Activated T-cell treated with anti-CD3 and anti-CD28 coated beads for 24 hours (primary cell): ENCODE data around the gene PCDH15.

ENCODE experiments used
- DNase-seq: peaks from one replicate; pipeline ENCODE4 v3.0.0-alpha.2; 2020; ENCODE audit warnings: low read depth

The PCDH15 gene

GRCh38 chr10:54130394-54130793 lies 670.6 kb downstream of the PCDH15 start:
- DNase-seq: no peak

- no peak for DNase-seq
Observed at GRCh38 chr10:54125098-54125747, 675.8 kb downstream of the PCDH15 start.

GRCh38 chr10:54124209-54124885 lies 676.7 kb downstream of the PCDH15 start:
- no peak for DNase-seq

- no peak for DNase-seq
Observed at GRCh38 chr10:54120806-54121205, 680.2 kb downstream of the PCDH15 start.

GRCh38 chr10:54108961-54109360 lies 692.1 kb downstream of the PCDH15 start:
- DNase-seq: no peak

- DNase-seq: no peak
Observed at GRCh38 chr10:54096892-54097291, 704.1 kb downstream of the PCDH15 start.

- DNase-seq: no peak
Observed at GRCh38 chr10:54094321-54094720, 706.7 kb downstream of the PCDH15 start.

- DNase-seq: no peak
Observed at GRCh38 chr10:54091237-54091636, 709.8 kb downstream of the PCDH15 start.

GRCh38 chr10:54081950-54082349 lies 719.1 kb downstream of the PCDH15 start:
- no peak for DNase-seq

- DNase-seq: no peak
Observed at GRCh38 chr10:54067361-54067760, 733.7 kb downstream of the PCDH15 start.

GRCh38 chr10:54066646-54067045 lies 734.4 kb downstream of the PCDH15 start:
- no peak for DNase-seq

GRCh38 chr10:54065106-54065505 lies 735.9 kb downstream of the PCDH15 start:
- DNase-seq: no peak

- DNase-seq: no peak
Observed at GRCh38 chr10:54064215-54064614, 736.8 kb downstream of the PCDH15 start.

GRCh38 chr10:54063514-54063913 lies 737.5 kb downstream of the PCDH15 start:
- no peak for DNase-seq

GRCh38 chr10:54060572-54060971 lies 740.5 kb downstream of the PCDH15 start:
- DNase-seq: no peak

GRCh38 chr10:54057357-54057756 lies 743.7 kb downstream of the PCDH15 start:
- no peak for DNase-seq

- DNase-seq: no peak
Observed at GRCh38 chr10:54026340-54026739, 774.7 kb downstream of the PCDH15 start.

GRCh38 chr10:54011117-54011516 lies 789.9 kb downstream of the PCDH15 start:
- DNase-seq: no peak

GRCh38 chr10:54010337-54010933 lies 790.6 kb downstream of the PCDH15 start:
- no peak for DNase-seq

GRCh38 chr10:54009672-54010071 lies 791.4 kb downstream of the PCDH15 start:
- DNase-seq: no peak

GRCh38 chr10:54002077-54002476 lies 799.0 kb downstream of the PCDH15 start:
- DNase-seq: no peak

- no peak for DNase-seq
Observed at GRCh38 chr10:53997953-53998352, 803.1 kb downstream of the PCDH15 start.

GRCh38 chr10:53990799-53991238 lies 810.2 kb downstream of the PCDH15 start:
- DNase-seq: no peak
